GM15510 (cell line): Measurements from ENCODE around the gene MSRB1.

Experiments used
- POLR2A ChIP-seq: IDR thresholded peaks from 3 replicates; pipeline ENCODE4 v1.6.1; 2011; ENCODE audit warnings: borderline replicate concordance; ENCODE audit not compliant: insufficient read length; ENCODE audit errors: extremely low read depth

The MSRB1 gene

GRCh38 chr16:1982991-1983543, 40.1 kb upstream of the MSRB1 start:
- TF ChIP-seq POLR2A = no peak

GRCh38 chr16:1982013-1982433, 39.0 kb upstream of the MSRB1 start:
- no peak for TF ChIP-seq POLR2A

GRCh38 chr16:1981398-1981836, 38.4 kb upstream of the MSRB1 start, which contains the start of gene NOXO1:
NOXO1 (minus strand) TSS chr16:1981469; CDS start chr16:1981179, 290 bp downstream.
- TF ChIP-seq POLR2A = no peak

GRCh38 chr16:1980770-1981087, 37.7 kb upstream of the MSRB1 start:
- TF ChIP-seq POLR2A = no peak

- no peak for TF ChIP-seq POLR2A
Measured at GRCh38 chr16:1980030-1980769, 37.2 kb upstream of the MSRB1 start.

- no peak for TF ChIP-seq POLR2A
Measured at GRCh38 chr16:1979271-1980029, 36.5 kb upstream of the MSRB1 start.

- no peak for TF ChIP-seq POLR2A
Measured at GRCh38 chr16:1978476-1979120, 35.6 kb upstream of the MSRB1 start.

GRCh38 chr16:1977875-1978268, 34.9 kb upstream of the MSRB1 start:
- no peak for TF ChIP-seq POLR2A

- TF ChIP-seq POLR2A = no peak
Measured at GRCh38 chr16:1976951-1977874, 34.2 kb upstream of the MSRB1 start.

GRCh38 chr16:1976216-1976520, 33.2 kb upstream of the MSRB1 start:
- no peak for TF ChIP-seq POLR2A

- TF ChIP-seq POLR2A = no peak
Measured at GRCh38 chr16:1975432-1976215, 32.6 kb upstream of the MSRB1 start.

GRCh38 chr16:1974157-1975070, 31.4 kb upstream of the MSRB1 start:
- TF ChIP-seq POLR2A = no peak
